Fibroblast of lung (primary cell): ENCODE measurements around the gene THBS4.

Source experiments
- EZH2 ChIP-seq: IDR thresholded peaks from 2 replicates; pipeline ENCODE4 v1.5.1; 2012; ENCODE audit warnings: low read length, control low read depth, mild to moderate bottlenecking; ENCODE audit errors: missing control alignments
- TF ChIP-seq, protein P1 (sequence below), 2 donors: IDR thresholded peaks in 1 of 2; conservative IDR thresholded peaks in 1 of 2; 1 replicate in 1 of 2; 2 replicates in 1 of 2; pipeline ENCODE4 v1.5.1; 2011 to 2012; ENCODE audit warnings: low read length in 2 of 2, control low read depth in 1 of 2, inconsistent platforms in 1 of 2, low read depth in 1 of 2, mild to moderate bottlenecking in 1 of 2

DNA sequence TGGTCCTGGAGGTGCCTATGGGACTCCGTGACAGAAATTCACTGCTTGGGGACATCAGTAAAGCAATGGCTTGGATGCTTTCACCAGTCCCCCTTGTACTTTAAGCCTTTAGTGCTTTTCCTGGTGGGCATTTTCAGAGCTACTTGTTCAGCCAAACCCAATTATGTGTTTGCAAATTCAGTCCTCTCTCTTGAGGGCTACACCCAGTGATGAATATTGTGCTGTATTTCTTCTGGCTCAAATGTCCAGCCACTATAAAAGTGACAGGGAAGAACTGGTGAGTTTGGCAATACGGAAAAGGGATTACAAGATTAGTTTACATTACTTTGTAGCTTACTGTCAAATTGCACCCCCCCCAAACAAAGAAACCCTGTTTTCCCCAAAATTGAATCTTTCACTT, 4.5 kb downstream of the THBS4 start:
- TF ChIP-seq, protein P1, sequence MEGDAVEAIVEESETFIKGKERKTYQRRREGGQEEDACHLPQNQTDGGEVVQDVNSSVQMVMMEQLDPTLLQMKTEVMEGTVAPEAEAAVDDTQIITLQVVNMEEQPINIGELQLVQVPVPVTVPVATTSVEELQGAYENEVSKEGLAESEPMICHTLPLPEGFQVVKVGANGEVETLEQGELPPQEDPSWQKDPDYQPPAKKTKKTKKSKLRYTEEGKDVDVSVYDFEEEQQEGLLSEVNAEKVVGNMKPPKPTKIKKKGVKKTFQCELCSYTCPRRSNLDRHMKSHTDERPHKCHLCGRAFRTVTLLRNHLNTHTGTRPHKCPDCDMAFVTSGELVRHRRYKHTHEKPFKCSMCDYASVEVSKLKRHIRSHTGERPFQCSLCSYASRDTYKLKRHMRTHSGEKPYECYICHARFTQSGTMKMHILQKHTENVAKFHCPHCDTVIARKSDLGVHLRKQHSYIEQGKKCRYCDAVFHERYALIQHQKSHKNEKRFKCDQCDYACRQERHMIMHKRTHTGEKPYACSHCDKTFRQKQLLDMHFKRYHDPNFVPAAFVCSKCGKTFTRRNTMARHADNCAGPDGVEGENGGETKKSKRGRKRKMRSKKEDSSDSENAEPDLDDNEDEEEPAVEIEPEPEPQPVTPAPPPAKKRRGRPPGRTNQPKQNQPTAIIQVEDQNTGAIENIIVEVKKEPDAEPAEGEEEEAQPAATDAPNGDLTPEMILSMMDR (conservative IDR thresholded peaks at IDR 0.05 in 1 of 2, IDR thresholded peaks at IDR 0.05 in 1 of 2; ENCODE audit: low read depth in 1 of 2, low read length in 2 of 2) = no peak
- no peak for TF ChIP-seq EZH2
